H9 (cell line): Measurements from ENCODE around the gene IZUMO1. TPM values are rescaled to one million over a fixed set of nuclear protein-coding genes. Genes with fewer than 3 reads are reported as not detected.

Experiments
- DNase-seq: peaks from one replicate; pipeline ENCODE4 v3.0.0-alpha.2; 2017
- H2AFZ ChIP-seq: one replicate; pipeline ENCODE4 v1.6.1; 2013; ENCODE audit warnings: mild to moderate bottlenecking, low read length, control low read depth, moderate library complexity
- H2AK5ac ChIP-seq: 2 replicates; pipeline ENCODE4 v1.6.1; 2013; ENCODE audit warnings: low read length, control low read depth, mixed read lengths; ENCODE audit not compliant: insufficient read length
- H2BK120ac ChIP-seq: one replicate; pipeline ENCODE4 v1.6.1; 2013; ENCODE audit warnings: low read depth, mild to moderate bottlenecking, low read length, control low read depth, inconsistent platforms; ENCODE audit not compliant: poor library complexity, severe bottlenecking
- H2BK12ac ChIP-seq: 2 replicates; pipeline ENCODE4 v1.6.1; 2013; ENCODE audit warnings: low read length, control low read depth, mixed read lengths, low read depth; ENCODE audit not compliant: insufficient read length
- H2BK15ac ChIP-seq: 2 replicates; pipeline ENCODE4 v1.6.1; 2013; ENCODE audit warnings: low read depth, low read length, control low read depth
- H2BK20ac ChIP-seq: one replicate; pipeline ENCODE4 v1.6.1; 2013; ENCODE audit warnings: low read depth, mild to moderate bottlenecking, low read length, control low read depth, inconsistent platforms; ENCODE audit not compliant: poor library complexity, severe bottlenecking
- H2BK5ac ChIP-seq: 2 replicates; pipeline ENCODE4 v1.6.1; 2013; ENCODE audit warnings: low read length, control low read depth, mixed read lengths; ENCODE audit not compliant: insufficient read length
- H3K14ac ChIP-seq: 2 replicates; pipeline ENCODE4 v1.6.1; 2013; ENCODE audit warnings: low read length, control low read depth; ENCODE audit not compliant: insufficient read depth
- H3K18ac ChIP-seq: 2 replicates; pipeline ENCODE4 v1.6.1; 2013; ENCODE audit warnings: low read depth, mild to moderate bottlenecking, mixed read lengths, low read length, control low read depth; ENCODE audit not compliant: insufficient read length
- H3K23ac ChIP-seq: 2 replicates; pipeline ENCODE4 v1.6.1; 2013; ENCODE audit warnings: low read length, control low read depth, mixed read lengths, low read depth; ENCODE audit not compliant: insufficient read length
- H3K23me2 ChIP-seq: 2 replicates; pipeline ENCODE4 v1.6.1; 2013; ENCODE audit warnings: low read depth, mild to moderate bottlenecking, mixed read lengths, low read length, control low read depth; ENCODE audit not compliant: insufficient read length, poor library complexity, severe bottlenecking
- H3K27ac ChIP-seq: 2 replicates; pipeline ENCODE4 v1.5.1; 2013; ENCODE audit warnings: low read length, control low read depth, mixed read lengths, low read depth; ENCODE audit not compliant: insufficient read length
- H3K27me3 ChIP-seq: 2 replicates; pipeline ENCODE4 v1.6.1; 2013; ENCODE audit warnings: low read length, control low read depth, inconsistent platforms; ENCODE audit not compliant: insufficient read depth
- H3K4ac ChIP-seq: 2 replicates; pipeline ENCODE4 v1.6.1; 2013; ENCODE audit warnings: low read depth, mild to moderate bottlenecking, control low read depth, inconsistent platforms, low read length, moderate library complexity
- H3K4me1 ChIP-seq: 2 replicates; pipeline ENCODE4 v1.6.1; 2013; ENCODE audit warnings: low read length, control low read depth, inconsistent platforms; ENCODE audit not compliant: insufficient read depth
- H3K4me2 ChIP-seq: 2 replicates; pipeline ENCODE4 v1.6.1; 2013; ENCODE audit warnings: low read length, control low read depth, mixed read lengths; ENCODE audit not compliant: insufficient read length, insufficient read depth
- H3K56ac ChIP-seq: 2 replicates; pipeline ENCODE4 v1.6.1; 2013; ENCODE audit warnings: low read depth, mild to moderate bottlenecking, mixed read lengths, low read length, control low read depth; ENCODE audit not compliant: insufficient read length
- H3K79me1 ChIP-seq: 2 replicates; pipeline ENCODE4 v1.6.1; 2013; ENCODE audit warnings: low read depth, mild to moderate bottlenecking, moderate library complexity, low read length, control low read depth, inconsistent platforms; ENCODE audit not compliant: insufficient read depth, poor library complexity, severe bottlenecking
- H3K79me2 ChIP-seq: 2 replicates; pipeline ENCODE4 v1.6.1; 2013; ENCODE audit warnings: low read length, control low read depth, inconsistent platforms; ENCODE audit not compliant: insufficient read depth
- H3K9ac ChIP-seq: 2 replicates; pipeline ENCODE4 v1.6.1; 2013; ENCODE audit warnings: low read length, control low read depth, mixed read lengths; ENCODE audit not compliant: insufficient read length; ENCODE audit errors: extremely low read depth
- H3K9me3 ChIP-seq: one replicate; pipeline ENCODE4 v1.6.1; 2013; ENCODE audit warnings: low read depth, low read length, inconsistent platforms; ENCODE audit not compliant: control insufficient read depth
- H3T11ph ChIP-seq: one replicate; pipeline ENCODE4 v1.6.1; 2013; ENCODE audit warnings: mild to moderate bottlenecking, low read length, control low read depth, inconsistent platforms
- H4K20me1 ChIP-seq: one replicate; pipeline ENCODE4 v1.6.1; 2013; ENCODE audit not compliant: control insufficient read depth, insufficient read length, insufficient read depth
- H4K5ac ChIP-seq: 2 replicates; pipeline ENCODE4 v1.6.1; 2013; ENCODE audit warnings: low read depth, mild to moderate bottlenecking, mixed read lengths, low read length, control low read depth; ENCODE audit not compliant: insufficient read length
- H4K8ac ChIP-seq: replicated peaks from 2 replicates; pipeline ENCODE4 v1.6.1; 2013; ENCODE audit warnings: low read length, control low read depth, mixed read lengths, low read depth; ENCODE audit not compliant: insufficient read length
- H4K91ac ChIP-seq: 2 replicates; pipeline ENCODE4 v1.6.1; 2013; ENCODE audit warnings: low read depth, mild to moderate bottlenecking, moderate library complexity, mixed read lengths, low read length, control low read depth; ENCODE audit not compliant: insufficient read length
- H3K27ac Mint-ChIP-seq, 3 experiments: 2 replicates in 2 of 3; 3 replicates in 1 of 3; pipeline ENCODE4 v1.8.0; 2020 to 2021; ENCODE audit warnings: mixed read lengths in 3 of 3, mild to moderate bottlenecking in 1 of 3, moderate library complexity in 1 of 3
- H3K27me3 Mint-ChIP-seq: 2 replicates; pipeline ENCODE4 v1.8.0; 2021; ENCODE audit warnings: low read depth, mild to moderate bottlenecking, moderate library complexity, mixed read lengths
- H3K36me3 Mint-ChIP-seq, 3 experiments: 2 replicates in 2 of 3; 3 replicates in 1 of 3; pipeline ENCODE4 v1.8.0; 2020 to 2021; ENCODE audit warnings: low read depth in 3 of 3, mixed read lengths in 3 of 3; ENCODE audit not compliant: insufficient read depth in 1 of 3
- H3K4me1 Mint-ChIP-seq, 2 experiments: 2 replicates each; pipeline ENCODE4 v1.8.0; 2020; ENCODE audit warnings: mixed read lengths in 2 of 2
- H3K4me3 Mint-ChIP-seq, 2 experiments: 2 replicates in 1 of 2; 3 replicates in 1 of 2; pipeline ENCODE4 v1.8.0; 2020 to 2021; ENCODE audit warnings: mild to moderate bottlenecking in 2 of 2, mixed read lengths in 2 of 2, moderate library complexity in 1 of 2
- H3K9me3 Mint-ChIP-seq, 2 experiments: 2 replicates in 1 of 2; 3 replicates in 1 of 2; pipeline ENCODE4 v1.8.0; 2020; ENCODE audit warnings: mild to moderate bottlenecking in 2 of 2, mixed read lengths in 2 of 2, moderate library complexity in 1 of 2
- CTCF ChIP-seq: fragments of 200-600 bp; sonication (generic); conservative IDR thresholded peaks from 3 replicates; pipeline ENCODE4 v1.8.0; 2021; ENCODE audit warnings: antibody characterized with exemption, mild to moderate bottlenecking
- WGBS: extraction: QIAGEN DNeasy Blood & Tissue Kit; methylation state at CpG from one replicate; pipeline ENCODE4 v1.1.7; 2013; ENCODE audit warnings: missing lambda C conversion rate, low lambda C conversion rate, mixed read lengths; ENCODE audit not compliant: insufficient read length; ENCODE audit errors: extremely low coverage; 5-methylcytosine and 5-hydroxymethylcytosine counted together
- total RNA-seq: library from RNA; stranded (reverse); gene quantifications from 2 replicates; pipeline ENCODE4 v1.2.1, GENCODE V29; 2021

IZUMO1 gene
- total RNA-seq, 1 experiment from 2014 or later = 3.7 TPM

- H3K27me3 Mint-ChIP-seq = peaks cover 6% of the 10 kb centered on the region
- Histone ChIP-seq H4K5ac (no peak overlapping the region), H2BK120ac (no peak overlapping the region), H3K27ac (no peak overlapping the region), H4K91ac (no peak overlapping the region), H3K4me1 (no peaks in the 10 kb centered on the region; the same call in 1 of the 2 replicates), H3K9me3 (no peaks in the 10 kb centered on the region), H3K27me3 (no peaks in the 10 kb centered on the region), H4K8ac (no peak overlapping the region), H3K4ac (no peak overlapping the region), H4K20me1 (no peaks in the 10 kb centered on the region), H3K9ac (no peak overlapping the region), H2AFZ (no peak overlapping the region), H3K56ac (no peak overlapping the region), H3K79me2 (no peaks in the 10 kb centered on the region), H2BK12ac (no peak overlapping the region), H3K18ac (no peak overlapping the region), H2BK15ac (no peak overlapping the region), H2AK5ac (no peak overlapping the region), H3K4me2 (no peak overlapping the region), H2BK20ac (no peak overlapping the region), H3K23ac (no peak overlapping the region), H2BK5ac (no peak overlapping the region), H3K23me2 (peaks cover 9% of the 10 kb centered on the region), H3K79me1 (no peaks in the 10 kb centered on the region), H3T11ph (no peak overlapping the region), H3K14ac (no peak overlapping the region)
- H3K9me3 Mint-ChIP-seq = no peaks in the 10 kb centered on the region
- H3K36me3 Mint-ChIP-seq = peaks cover 2 to 4% (median 3%) of the 10 kb centered on the region in 3 experiments; a peak in 3 of 7 replicates
- H3K4me3 Mint-ChIP-seq = peak overlapping the region; percentile 66 to 87
- DNase-seq = no peak
- H3K27ac Mint-ChIP-seq = no peak overlapping the region; a peak in 1 of 7 replicates
- peaks cover 11 to 33% of the 10 kb centered on the region in 2 experiments for H3K4me1 Mint-ChIP-seq
- TF ChIP-seq CTCF = no peak
- no CpG with 5 or more reads among the region's 9 CpGs for WGBS
Measured at GRCh38 chr19:48734625-48735024, 12.1 kb downstream of the IZUMO1 start.
